Adrenal gland (tissue), 12 donors: ENCODE measurements around the gene COL3A1. TPM values are rescaled to one million over a fixed set of nuclear protein-coding genes. Genes with fewer than 3 reads are reported as not detected.

Experiments used
- DNase-seq, 7 donors: peaks; one replicate each; pipeline ENCODE4 v3.0.0-alpha.2; 2019 to 2020
- H3K27ac ChIP-seq, 5 donors: fragments of 200-600 bp; sonication (generic) in 4 of 5; 1 replicate in 3 of 5; 2 replicates in 2 of 5; pipeline versions ENCODE4 v1.5.1 to v1.8.0; 2016 to 2020; ENCODE audit warnings: mild to moderate bottlenecking in 1 of 5
- H3K27me3 ChIP-seq: fragments of 200-600 bp; 2 replicates; pipeline ENCODE4 v1.8.0; 2021
- H3K36me3 ChIP-seq, 2 donors: fragments of 200-600 bp; replicated peaks in 1 of 2; 1 replicate in 1 of 2; 2 replicates in 1 of 2; pipeline versions ENCODE4 v1.5.1 to v1.8.0; 2018 to 2022
- H3K4me1 ChIP-seq, 2 donors: fragments of 200-600 bp; replicated peaks in 1 of 2; 1 replicate in 1 of 2; 2 replicates in 1 of 2; pipeline versions ENCODE4 v1.5.1 to v1.8.0; 2018 to 2021
- H3K4me3 ChIP-seq, 4 donors: fragments of 200-600 bp; sonication (generic) in 3 of 4; one replicate each; pipeline ENCODE4 v1.5.1; 2016 to 2018
- H3K9me3 ChIP-seq, 3 donors: fragments of 200-600 bp; sonication (generic) in 1 of 3; replicated peaks in 1 of 3; 1 replicate in 2 of 3; 2 replicates in 1 of 3; pipeline versions ENCODE4 v1.5.1 to v1.8.0; 2016 to 2021
- CTCF ChIP-seq, 6 experiments: fragments of 450-650 bp in 4 of 6; fragments of 200-600 bp in 2 of 6; sonication (generic) in 1 of 6; IDR thresholded peaks; 1 replicate in 5 of 6; 2 replicates in 1 of 6; pipeline versions ENCODE4 v1.5.1 to v1.8.0; 2016 to 2021; ENCODE audit warnings: antibody characterized with exemption in 6 of 6, mild to moderate bottlenecking in 2 of 6, moderate library complexity in 1 of 6
- POLR2A ChIP-seq, 2 donors: fragments of 450-650 bp; IDR thresholded peaks; one replicate each; pipeline ENCODE4 v1.6.1; 2017; ENCODE audit warnings: antibody characterized with exemption in 2 of 2, mild to moderate bottlenecking in 2 of 2, moderate library complexity in 1 of 2
- WGBS, 4 donors: extraction: QIAGEN DNeasy Blood & Tissue Kit in 2 of 4; methylation state at CpG; one replicate each; pipeline versions ENCODE4 v1.1.5 to v1.1.7; 2013 to 2017; 5-methylcytosine and 5-hydroxymethylcytosine counted together
- intact Hi-C, 2 donors: fragments of 100-400 bp; cut with DNase I; formaldehyde crosslinking; loops; one replicate each; pipeline versions ENCODE4 v1.14.1 to v1.15.0; 2022 to 2023
- polyA plus RNA-seq, 3 donors: library from polyadenylated mRNA; stranded (reverse); fragments of 200-250 nt in 2 of 3; fragments of 350-450 nt in 1 of 3; fragmentation: Illumina TruSeq in 1 of 3; extraction: RNeasy Lipid Tissue Mini Kit (QIAGEN cat#74804) in 1 of 3; gene quantifications; one replicate each; pipeline ENCODE4 v1.2.3, GENCODE V29; 2013 to 2014
- total RNA-seq, 9 donors: library from RNA; depleted of rRNA in 4 of 9; stranded (reverse); fragments of >200 nt in 4 of 9; fragments of 120-200 nt in 1 of 9; fragmentation: NEBNext Ultra II Directional in 1 of 9; extraction: Animal tissue kit (Norgen Biotek cat#: 25700) in 1 of 9; gene quantifications; one replicate each; pipeline versions ENCODE4 v1.1.0 to v1.2.4, GENCODE V29; 2013 to 2023
- donor health status: healthy with polysubstance abuse.
- donor health status: Bipolar disorder and iron deficiency.
- donor health status: DM: yes; HTN: yes; CAD: no.
- donor health status: DM: no; HTN: no; CAD: no.
- donor health status: DM: no; HTN: no; CAD: no.
- donor health status: DM: yes; HTN: yes; CAD: no.

Gene COL3A1
- total and polyA plus RNA-seq, 12 donors, result 48.4 to 465 (median 173) TPM

- WGBS, 4 donors, result 64 to 71% (median 65%) methylated on average over 3 of the region's 3 CpGs
- Histone ChIP-seq H3K36me3 (no peaks in the 10 kb centered on the region), H3K9me3 (no peaks in the 10 kb centered on the region), H3K4me1 (no peaks in the 10 kb centered on the region), H3K27ac (no peak overlapping the region), H3K27me3 (no peaks in the 10 kb centered on the region), H3K4me3 (no peak overlapping the region)
- no peak for TF ChIP-seq CTCF (IDR thresholded peaks at IDR 0.05)
- no peak for TF ChIP-seq POLR2A (IDR thresholded peaks at IDR 0.05)
- intact Hi-C loops, result no loop called here
- DNase-seq, result no peak
Measured at GRCh38 chr2:189022492-189022891, 48.3 kb downstream of the COL3A1 start.

- H3K9me3 ChIP-seq, result no peaks in the 10 kb centered on the region
- 43 to 49% (median 47%) methylated on average over 3 of the region's 3 CpGs for WGBS, 4 donors
- TF ChIP-seq POLR2A (IDR thresholded peaks at IDR 0.05) (no peak), CTCF (IDR thresholded peaks at IDR 0.05) (no peak)
- no peaks in the 10 kb centered on the region for H3K27me3 ChIP-seq
- H3K4me1 ChIP-seq, result no peaks in the 10 kb centered on the region
- intact Hi-C loops, result no loop called here
- H3K27ac ChIP-seq, result no peak overlapping the region
- no peak overlapping the region for H3K4me3 ChIP-seq
- H3K36me3 ChIP-seq, result no peaks in the 10 kb centered on the region
- no peak for DNase-seq
Measured at GRCh38 chr2:189024901-189025618, 50.9 kb downstream of the COL3A1 start.

- TF ChIP-seq POLR2A (IDR thresholded peaks at IDR 0.05) (no peak), CTCF (IDR thresholded peaks at IDR 0.05) (no peak)
- Histone ChIP-seq H3K4me1 (no peaks in the 10 kb centered on the region), H3K36me3 (peaks cover 0 to 21% of the 10 kb centered on the region in 2 donors), H3K4me3 (no peak overlapping the region), H3K27ac (no peak overlapping the region), H3K27me3 (no peaks in the 10 kb centered on the region), H3K9me3 (no peaks in the 10 kb centered on the region)
- intact Hi-C loops, result no loop called here
- no peak for DNase-seq
- WGBS, 4 donors, result 84 to 95% (median 91%) methylated on average over 1 of the region's 1 CpG
Measured at GRCh38 chr2:189037518-189037917, 63.3 kb downstream of the COL3A1 start.

GRCh38 chr2:189045836-189046235 lies 71.7 kb downstream of the COL3A1 start:
- H3K9me3 ChIP-seq, result no peaks in the 10 kb centered on the region
- H3K4me3 ChIP-seq, result no peak overlapping the region
- intact Hi-C loops, result no loop called here
- 91 to 96% (median 92%) methylated on average over 3 of the region's 3 CpGs for WGBS, 4 donors
- TF ChIP-seq POLR2A (IDR thresholded peaks at IDR 0.05) (no peak), CTCF (IDR thresholded peaks at IDR 0.05) (no peak)
- no peak for DNase-seq
- no peaks in the 10 kb centered on the region for H3K27me3 ChIP-seq
- no peak overlapping the region for H3K27ac ChIP-seq
- no peaks in the 10 kb centered on the region for H3K4me1 ChIP-seq
- peaks cover 0 to 9% of the 10 kb centered on the region in 2 donors for H3K36me3 ChIP-seq
